Stimulated activated CD4-positive, alpha-beta T cell treated with anti-CD3 and anti-CD28 coated beads, Interleukin-2, amount 100 ng/mL, for 48 hours (primary cell): ENCODE results near the gene BORCS5.
"Not testable (repeated sequence)": the region's sequence is repeated elsewhere in the genome, so short reads cannot be mapped to it uniquely, and the experiment has no call there.

ENCODE experiments used
- DNase-seq, 2 donors: peaks; one replicate each; pipeline ENCODE4 v3.0.0-alpha.2; 2020

BORCS5 gene

GRCh38 chr12:12491606-12492005 lies 134.7 kb downstream of the BORCS5 start:
- no peak for DNase-seq

GRCh38 chr12:12492547-12492946 lies 135.7 kb downstream of the BORCS5 start:
- no peak for DNase-seq

GRCh38 chr12:12495536-12495935 lies 138.7 kb downstream of the BORCS5 start:
- DNase-seq = no peak

GRCh38 chr12:12498210-12498609 lies 141.3 kb downstream of the BORCS5 start:
- DNase-seq = no peak

- no peak for DNase-seq
These were observed 143.2 kb downstream of the BORCS5 start for GRCh38 chr12:12499909-12500604.

GRCh38 chr12:12501121-12501520 lies 144.2 kb downstream of the BORCS5 start:
- DNase-seq = no peak

GRCh38 chr12:12502130-12502814 lies 145.4 kb downstream of the BORCS5 start:
- not testable (repeated sequence) for DNase-seq

GRCh38 chr12:12502815-12503151 lies 145.9 kb downstream of the BORCS5 start:
- DNase-seq = no peak

- no peak for DNase-seq
These were observed 146.7 kb downstream of the BORCS5 start for GRCh38 chr12:12503384-12504078.

- DNase-seq = no peak
These were observed 148.9 kb downstream of the BORCS5 start for GRCh38 chr12:12505544-12506495.

GRCh38 chr12:12506496-12506890 lies 149.6 kb downstream of the BORCS5 start:
- no peak for DNase-seq

- DNase-seq = no peak
These were observed 150.2 kb downstream of the BORCS5 start for GRCh38 chr12:12507121-12507520.

- no peak for DNase-seq
These were observed 151.7 kb downstream of the BORCS5 start for GRCh38 chr12:12508612-12509011.

- no peak for DNase-seq
These were observed 153.3 kb downstream of the BORCS5 start for GRCh38 chr12:12510141-12510540.

GRCh38 chr12:12510551-12510950 lies 153.7 kb downstream of the BORCS5 start:
- DNase-seq = no peak

GRCh38 chr12:12511021-12511783 lies 154.3 kb downstream of the BORCS5 start:
- no peak for DNase-seq

- no peak for DNase-seq
These were observed 155.2 kb downstream of the BORCS5 start for GRCh38 chr12:12511895-12512711.

- no peak for DNase-seq
These were observed 156.6 kb downstream of the BORCS5 start for GRCh38 chr12:12513416-12514006.

- DNase-seq = no peak
These were observed 161.6 kb downstream of the BORCS5 start for GRCh38 chr12:12518464-12518845.

- no peak for DNase-seq
These were observed 162.0 kb downstream of the BORCS5 start for GRCh38 chr12:12518919-12519318.
